BE2C (cell line): ENCODE measurements around the gene DOCK1.

Experiments used
- DNase-seq: peaks from one replicate; pipeline ENCODE4 v3.0.0-alpha.2; 2020
- H3K27me3 ChIP-seq: fragments of 250-450 bp; sonication (Bioruptor Pico); 2 replicates; pipeline ENCODE4 v1.5.1; 2020; ENCODE audit warnings: mild to moderate bottlenecking
- H3K36me3 ChIP-seq: fragments of 250-450 bp; sonication (Bioruptor Pico); 2 replicates; pipeline ENCODE4 v1.5.1; 2020; ENCODE audit warnings: mild to moderate bottlenecking
- H3K4me1 ChIP-seq: fragments of 250-450 bp; sonication (Bioruptor Pico); 2 replicates; pipeline ENCODE4 v1.5.1; 2020
- H3K4me3 ChIP-seq: 2 replicates; pipeline ENCODE4 v1.5.1; 2011; ENCODE audit warnings: low read depth, low read length
- H3K9me3 ChIP-seq: fragments of 250-450 bp; sonication (Bioruptor Pico); 2 replicates; pipeline ENCODE4 v1.5.1; 2020
- CTCF ChIP-seq: IDR thresholded peaks from 2 replicates; pipeline ENCODE4 v1.5.1; 2012; ENCODE audit warnings: mild to moderate bottlenecking, low read depth, low read length

The DOCK1 gene

GRCh38 chr10:127259347-127259746 is 354.1 kb downstream of the DOCK1 start:
- TF ChIP-seq CTCF, result no peak
- H3K4me1 ChIP-seq, result no peaks in the 10 kb centered on the region
- no peak overlapping the region for H3K4me3 ChIP-seq
- H3K36me3 ChIP-seq, result no peaks in the 10 kb centered on the region
- no peaks in the 10 kb centered on the region for H3K27me3 ChIP-seq
- no peak for DNase-seq
- no peaks in the 10 kb centered on the region for H3K9me3 ChIP-seq

GRCh38 chr10:127262606-127263005 is 357.4 kb downstream of the DOCK1 start:
- no peak for DNase-seq
- no peak for TF ChIP-seq CTCF
- Histone ChIP-seq H3K4me3 (no peak overlapping the region), H3K27me3 (no peaks in the 10 kb centered on the region), H3K9me3 (no peaks in the 10 kb centered on the region), H3K4me1 (no peaks in the 10 kb centered on the region), H3K36me3 (no peaks in the 10 kb centered on the region)

GRCh38 chr10:127265288-127265687 is 360.1 kb downstream of the DOCK1 start:
- H3K9me3 ChIP-seq, result no peaks in the 10 kb centered on the region
- no peaks in the 10 kb centered on the region for H3K27me3 ChIP-seq
- H3K36me3 ChIP-seq, result no peaks in the 10 kb centered on the region
- no peak for DNase-seq
- TF ChIP-seq CTCF, result no peak
- no peaks in the 10 kb centered on the region for H3K4me1 ChIP-seq
- no peak overlapping the region for H3K4me3 ChIP-seq

- no peaks in the 10 kb centered on the region for H3K9me3 ChIP-seq
- H3K4me1 ChIP-seq, result no peaks in the 10 kb centered on the region
- TF ChIP-seq CTCF, result no peak
- H3K36me3 ChIP-seq, result no peaks in the 10 kb centered on the region
- no peak for DNase-seq
- H3K4me3 ChIP-seq, result no peak overlapping the region
- H3K27me3 ChIP-seq, result no peaks in the 10 kb centered on the region
Observed at GRCh38 chr10:127266431-127266830, 361.2 kb downstream of the DOCK1 start.

- no peaks in the 10 kb centered on the region for H3K27me3 ChIP-seq
- DNase-seq, result no peak
- no peaks in the 10 kb centered on the region for H3K9me3 ChIP-seq
- no peaks in the 10 kb centered on the region for H3K36me3 ChIP-seq
- no peak overlapping the region for H3K4me3 ChIP-seq
- H3K4me1 ChIP-seq, result no peaks in the 10 kb centered on the region
- no peak for TF ChIP-seq CTCF
Observed at GRCh38 chr10:127267442-127267841, 362.2 kb downstream of the DOCK1 start.

GRCh38 chr10:127272076-127272475 is 366.8 kb downstream of the DOCK1 start:
- DNase-seq, result no peak
- H3K36me3 ChIP-seq, result no peaks in the 10 kb centered on the region
- no peak for TF ChIP-seq CTCF

More at GRCh38 chr10:127272076-127272475, 366.8 kb downstream of the DOCK1 start:
- Histone ChIP-seq H3K4me1 (no peaks in the 10 kb centered on the region), H3K27me3 (no peaks in the 10 kb centered on the region), H3K4me3 (no peak overlapping the region), H3K9me3 (no peaks in the 10 kb centered on the region)
